M059J (cell line): ENCODE results near the gene UNC50. TPM values are rescaled to one million over a fixed set of nuclear protein-coding genes. Genes with fewer than 3 reads are reported as not detected.
"Not testable (repeated sequence)": the region's sequence is repeated elsewhere in the genome, so short reads cannot be mapped to it uniquely, and the experiment has no call there.

ENCODE experiments used
- DNase-seq: peaks from one replicate; pipeline ENCODE4 v3.0.0-alpha.2; 2012; ENCODE audit warnings: low read depth
- total RNA-seq: library from RNA; depleted of rRNA; stranded (reverse); fragments of >200 nt; shearing (Covaris generic); gene quantifications from 2 replicates; pipeline ENCODE4 v1.2.3, GENCODE V29; 2014

The UNC50 gene
- total RNA-seq, 1 experiment from 2014 or later: 63.3 TPM

DNA sequence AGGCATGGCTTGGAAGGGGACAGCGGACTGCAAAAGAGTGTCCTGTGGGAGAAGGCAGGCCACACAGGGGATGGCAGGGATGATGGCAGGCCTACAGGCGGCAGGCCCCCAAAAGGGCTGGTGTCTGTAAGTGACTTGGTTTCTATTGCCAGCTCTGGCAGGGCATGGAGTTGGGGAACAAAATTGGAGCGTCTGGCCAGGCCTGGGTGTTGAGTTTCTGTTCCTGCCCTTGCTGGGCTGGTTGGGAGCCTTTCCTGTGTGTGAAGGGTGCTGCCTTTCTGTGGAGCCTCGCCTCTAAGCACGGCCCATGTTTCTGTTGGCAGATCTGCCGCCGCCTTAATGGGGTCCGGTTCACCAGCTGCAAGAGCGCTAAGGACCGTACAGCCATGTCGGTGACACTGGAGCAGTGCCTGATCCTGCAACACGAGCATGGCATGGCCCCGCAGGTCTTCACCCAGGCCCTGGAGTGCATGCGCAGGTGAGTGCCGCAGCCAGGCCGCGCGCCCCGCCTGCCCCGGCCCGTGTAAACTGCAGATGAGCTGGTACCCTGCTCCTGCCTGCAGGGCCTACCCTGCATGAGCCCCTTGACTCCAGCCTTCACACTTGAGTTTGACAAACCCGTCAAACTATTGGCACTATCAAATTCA is 31.6 kb upstream of the UNC50 start:
- DNase-seq: no peak

DNA sequence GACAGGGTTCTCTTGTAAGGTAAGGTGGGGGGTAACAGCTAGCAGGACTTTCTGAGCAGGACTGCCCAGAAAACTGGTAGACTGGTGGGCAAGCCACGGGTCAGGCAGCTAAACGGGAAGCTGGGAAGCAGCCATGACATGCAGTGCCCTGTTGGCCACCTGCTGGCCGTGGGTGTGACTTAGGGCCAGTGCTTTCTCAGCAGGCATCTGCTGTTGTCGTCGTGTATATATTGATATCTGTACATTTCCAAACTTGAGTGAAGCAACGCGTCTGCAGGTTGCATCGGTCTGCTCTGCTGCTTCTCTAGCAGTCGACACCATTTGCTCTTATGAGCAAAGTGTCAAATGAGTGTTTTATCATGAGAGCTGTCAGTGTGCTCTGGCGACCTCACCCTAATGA is 31.1 kb upstream of the UNC50 start:
- DNase-seq: no peak

DNA sequence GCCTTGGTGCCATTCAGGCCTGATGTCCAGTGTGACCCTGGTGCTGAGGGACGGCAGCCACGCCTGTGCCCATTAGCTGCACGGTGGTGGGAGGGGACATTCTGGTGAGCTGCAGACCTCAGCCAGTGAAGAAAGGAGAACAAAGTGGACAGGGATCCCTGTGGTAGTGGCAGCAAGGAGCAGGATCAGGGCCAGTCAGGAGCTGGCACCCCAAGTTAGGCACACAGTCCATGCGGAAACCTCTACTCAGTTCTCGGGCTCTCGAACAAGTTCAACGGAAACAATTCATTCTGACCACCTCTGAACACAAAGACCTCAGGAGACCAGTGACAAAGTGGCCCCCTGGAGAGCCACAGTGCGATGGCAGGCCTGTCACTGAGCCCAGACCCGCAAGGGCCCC is 30.2 kb upstream of the UNC50 start:
- no peak for DNase-seq

DNA sequence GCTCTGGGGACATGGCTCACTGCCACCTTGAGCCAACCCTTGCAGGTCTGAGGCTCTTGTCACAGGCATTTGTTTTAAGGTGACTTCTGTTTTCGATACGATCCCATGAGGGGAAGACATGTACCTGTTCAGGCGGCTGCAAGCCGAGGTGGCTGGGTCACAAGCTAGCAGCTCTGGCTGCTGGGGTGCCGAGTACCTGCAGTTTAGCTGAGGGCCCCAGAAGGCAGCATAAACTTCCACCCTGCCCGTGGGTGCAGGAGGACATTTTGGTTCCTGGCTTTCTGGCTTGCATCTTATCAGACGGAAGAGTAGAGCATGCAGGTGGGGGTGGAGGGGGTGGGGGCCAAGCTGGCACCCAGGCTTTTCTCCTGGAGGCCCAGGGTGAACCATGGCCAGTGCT is 28.5 kb upstream of the UNC50 start:
- no peak for DNase-seq

DNA sequence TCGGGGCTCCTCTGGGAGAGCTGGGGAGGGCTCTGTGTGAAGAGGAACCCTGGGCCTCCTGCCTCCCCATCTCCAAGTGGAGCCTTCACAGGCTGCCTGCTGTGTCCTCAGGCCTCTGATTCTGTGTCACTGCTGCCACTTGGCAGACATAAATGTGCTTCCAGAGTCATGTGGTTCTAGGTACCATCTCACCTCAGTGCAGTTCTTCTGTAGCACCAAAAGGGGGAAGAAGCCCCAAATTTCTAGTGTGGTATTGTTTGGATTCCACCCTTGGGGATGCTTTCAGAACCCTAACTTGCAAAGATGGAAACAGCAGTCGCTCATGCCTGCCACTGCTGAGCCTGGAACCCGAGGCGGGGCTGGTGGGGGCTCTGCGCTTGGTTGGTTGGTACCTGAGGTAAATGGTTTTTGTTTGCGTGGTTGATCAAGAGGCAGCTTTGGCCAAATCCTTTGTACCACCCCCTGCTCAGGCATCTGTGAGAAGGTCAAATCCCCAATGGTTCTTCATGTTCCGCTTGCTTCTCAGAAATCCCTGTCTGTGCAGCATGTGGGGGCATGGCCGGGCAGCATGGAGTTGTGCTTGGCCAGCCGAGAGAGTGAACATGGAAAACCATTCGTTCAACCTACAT is 27.6 kb upstream of the UNC50 start:
- DNase-seq: no peak

DNA sequence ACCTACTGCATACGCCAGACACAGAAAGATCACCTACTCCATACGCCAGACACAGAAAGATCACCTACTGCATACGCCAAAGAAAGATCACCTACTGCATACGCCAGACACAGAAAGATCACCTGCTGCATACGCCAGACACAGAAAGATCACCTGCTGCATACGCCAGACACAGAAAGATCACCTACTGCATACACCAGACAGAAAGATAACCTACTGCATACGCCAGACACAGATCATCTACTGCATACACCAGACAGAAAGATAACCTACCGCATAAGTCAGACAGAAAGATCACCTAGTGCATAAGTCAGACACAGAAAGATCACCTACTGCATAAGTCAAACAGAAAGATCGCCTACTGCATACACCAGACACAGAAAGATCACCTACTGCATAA is 25.9 kb upstream of the UNC50 start:
- DNase-seq: no peak

DNA sequence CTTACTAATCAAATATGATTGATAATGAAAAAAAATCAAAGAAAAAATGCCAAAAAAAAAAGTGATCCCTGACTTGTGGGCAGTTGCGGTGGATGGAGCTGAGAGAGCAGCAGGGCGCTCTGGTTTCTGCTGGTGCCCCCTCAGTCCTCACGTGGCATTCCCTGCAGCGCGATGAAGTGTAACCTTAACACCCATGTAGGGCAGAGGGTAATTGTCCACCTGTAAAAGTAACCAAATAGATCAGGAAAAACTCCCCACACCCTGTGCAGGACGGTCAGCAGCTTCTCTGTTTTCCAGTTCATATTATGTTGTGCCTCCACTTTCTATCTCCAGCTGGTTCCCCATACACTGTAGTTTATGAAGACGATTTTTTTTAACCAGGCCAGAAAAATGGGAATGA is 25.1 kb upstream of the UNC50 start:
- no peak for DNase-seq

DNA sequence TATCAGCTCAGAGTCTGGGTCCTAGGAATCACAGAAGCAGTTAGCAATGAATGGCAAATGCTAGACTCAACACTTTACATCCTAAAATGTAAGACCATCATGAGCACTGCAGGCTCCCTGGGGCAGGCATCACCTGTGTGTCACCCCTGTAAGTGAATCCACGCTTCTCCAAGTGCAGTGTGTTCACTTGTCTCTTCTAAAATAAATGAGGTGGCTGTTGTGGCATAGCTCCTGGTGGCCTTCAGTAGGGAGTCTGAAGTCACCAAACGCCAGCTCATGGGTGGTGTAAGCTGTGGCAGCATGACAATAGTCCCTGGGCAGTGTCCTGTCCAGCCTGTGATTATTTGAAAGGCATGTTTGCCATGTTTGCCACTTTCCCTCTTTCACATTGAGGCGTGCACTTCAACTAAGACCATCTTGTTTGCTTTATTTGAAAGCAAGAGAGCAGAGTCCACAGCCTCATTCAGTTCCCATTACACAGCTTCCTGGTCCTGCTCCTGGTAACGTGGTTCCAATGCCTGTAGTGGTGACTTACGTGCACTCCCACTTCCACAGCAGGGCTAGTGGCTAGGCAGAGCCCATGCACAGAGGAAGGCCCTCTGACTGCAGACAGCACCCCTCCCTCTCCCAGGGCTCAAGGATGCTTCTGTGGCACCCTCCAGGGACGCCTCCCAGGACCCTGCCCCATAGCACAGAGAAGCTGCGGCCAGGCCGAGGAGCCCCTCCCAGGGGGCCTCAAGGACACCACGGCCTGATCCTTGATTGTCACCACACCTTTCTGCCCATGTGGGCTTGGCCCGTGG is 24.4 kb upstream of the UNC50 start:
- no peak for DNase-seq

DNA sequence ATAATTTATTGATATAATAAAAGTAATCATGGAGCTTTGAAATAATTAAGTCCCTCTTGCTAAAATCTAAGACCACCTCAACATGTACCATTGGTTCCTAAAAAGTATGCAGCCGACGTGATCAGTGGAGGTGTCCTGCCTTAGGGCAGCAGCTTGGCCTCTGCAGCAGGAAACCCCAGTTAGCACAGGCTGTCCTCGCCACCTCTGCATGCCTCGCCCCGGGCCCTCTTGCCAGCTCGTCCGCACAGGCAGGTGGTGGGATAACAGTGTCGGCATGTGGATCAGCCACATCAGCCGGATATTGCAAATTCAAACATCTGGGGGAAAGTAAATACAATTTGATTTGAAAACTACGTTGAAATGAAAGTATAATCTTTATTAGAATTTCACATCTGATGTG is 23.0 kb upstream of the UNC50 start:
- no peak for DNase-seq

DNA sequence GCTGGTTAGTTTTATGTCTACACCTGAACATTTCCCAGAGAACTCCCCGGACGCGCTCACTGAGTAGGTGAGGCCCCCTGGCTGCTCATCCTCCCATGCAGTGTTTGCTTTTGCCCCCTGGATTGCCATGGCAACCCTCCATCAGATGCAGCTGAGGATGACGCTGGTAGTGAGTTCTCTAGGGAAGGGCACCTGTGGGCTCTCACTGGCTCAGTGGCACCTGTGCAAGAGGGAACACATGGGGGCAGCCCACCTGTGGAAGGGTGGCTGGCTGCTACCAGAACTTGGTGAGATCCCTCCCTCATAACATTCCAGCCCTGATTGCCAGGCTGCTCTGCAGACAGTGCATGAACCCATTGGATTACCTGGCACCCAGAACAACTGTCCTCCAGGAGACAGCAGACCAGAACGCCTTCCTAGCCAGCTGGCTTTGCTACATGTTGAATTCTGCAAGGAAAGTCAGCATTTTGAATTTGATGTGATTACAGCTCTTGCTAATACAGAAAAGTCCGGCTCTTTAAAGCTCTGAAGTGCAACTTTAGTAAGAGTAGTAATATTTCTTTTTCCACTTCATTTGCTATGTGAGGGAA is 21.7 kb upstream of the UNC50 start:
- DNase-seq: no peak

DNA sequence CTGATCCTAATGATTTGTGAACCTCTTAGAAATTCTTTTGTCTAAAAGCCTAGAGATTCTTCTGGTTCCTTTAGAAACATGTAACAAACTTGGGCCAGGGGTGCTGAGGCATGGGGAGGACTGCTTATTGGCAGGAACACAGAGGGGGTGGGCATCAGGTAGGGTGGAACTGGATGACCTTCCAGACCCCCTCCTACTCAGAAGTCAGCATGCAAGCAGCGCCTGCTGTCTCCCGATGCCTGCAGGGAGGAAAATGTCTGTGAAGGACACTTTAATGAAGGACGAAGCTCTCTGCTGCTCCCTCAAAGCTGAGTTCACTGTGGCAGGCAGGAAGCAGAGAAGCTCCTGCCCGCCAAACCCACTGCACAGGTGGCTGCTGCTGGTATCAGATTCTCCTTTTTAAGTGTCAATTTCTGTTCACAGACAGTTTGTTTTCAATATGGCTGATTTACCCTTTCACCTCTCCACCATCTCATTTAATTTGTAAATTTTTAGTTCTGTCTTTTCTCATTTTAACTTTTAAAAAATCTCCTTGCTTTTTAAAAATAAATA is 19.4 kb upstream of the UNC50 start:
- DNase-seq: no peak

DNA sequence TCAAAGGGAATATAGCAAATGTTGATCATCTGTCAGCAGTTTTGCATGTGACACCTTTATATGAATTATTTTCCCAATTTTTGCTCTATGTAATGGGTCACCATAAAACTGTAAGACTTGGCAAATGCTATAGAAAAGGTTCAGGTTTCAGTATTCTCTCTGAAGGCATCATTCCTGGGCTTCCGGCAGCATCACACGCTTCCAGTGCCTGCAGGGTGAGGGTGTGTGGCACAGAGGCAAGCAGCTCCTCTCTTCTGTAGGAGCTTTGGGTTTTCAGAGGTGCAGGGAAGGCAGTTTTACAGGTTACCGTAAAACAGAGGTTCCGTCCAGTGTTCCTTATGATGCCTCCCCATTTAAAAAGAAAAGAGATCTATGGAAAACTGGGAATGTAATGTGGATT is 18.9 kb upstream of the UNC50 start:
- no peak for DNase-seq

DNA sequence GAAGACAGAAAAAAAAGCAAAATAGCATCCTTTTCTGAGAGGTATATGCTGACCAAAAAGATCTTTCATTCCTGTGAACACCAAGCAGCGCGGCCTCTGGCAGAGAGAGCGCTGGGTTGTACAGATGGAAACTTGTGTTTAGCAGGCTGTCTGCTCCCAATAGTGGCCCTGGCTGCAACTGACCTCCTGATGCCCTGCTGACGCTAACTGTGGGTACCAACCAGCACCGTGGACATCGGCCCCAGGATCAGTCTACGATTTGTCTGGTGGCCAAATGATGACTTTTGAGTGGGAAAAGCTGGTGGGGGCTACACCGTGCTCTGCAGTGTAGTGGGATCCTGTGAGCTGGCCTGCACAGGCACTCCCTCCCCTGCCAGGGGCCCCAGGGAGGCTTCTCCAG is 15.8 kb upstream of the UNC50 start:
- no peak for DNase-seq

DNA sequence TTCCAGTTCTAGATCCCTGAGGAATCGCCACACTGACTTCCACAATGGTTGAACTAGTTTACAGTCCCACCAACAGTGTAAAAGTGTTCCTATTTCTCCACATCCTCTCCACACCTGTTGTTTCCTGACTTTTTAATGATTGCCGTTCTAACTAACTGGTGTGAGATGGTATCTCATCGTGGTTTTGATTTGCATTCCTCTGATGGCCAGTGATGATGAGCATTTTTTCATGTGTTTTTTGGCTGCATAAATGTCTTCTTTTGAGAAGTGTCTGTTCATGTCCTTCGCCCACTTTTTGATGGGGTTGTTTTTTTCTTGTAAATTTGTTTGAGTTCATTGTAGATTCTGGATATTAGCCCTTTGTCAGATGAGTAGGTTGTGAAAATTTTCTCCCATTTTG is 13.7 kb upstream of the UNC50 start:
- not testable (repeated sequence) for DNase-seq

DNA sequence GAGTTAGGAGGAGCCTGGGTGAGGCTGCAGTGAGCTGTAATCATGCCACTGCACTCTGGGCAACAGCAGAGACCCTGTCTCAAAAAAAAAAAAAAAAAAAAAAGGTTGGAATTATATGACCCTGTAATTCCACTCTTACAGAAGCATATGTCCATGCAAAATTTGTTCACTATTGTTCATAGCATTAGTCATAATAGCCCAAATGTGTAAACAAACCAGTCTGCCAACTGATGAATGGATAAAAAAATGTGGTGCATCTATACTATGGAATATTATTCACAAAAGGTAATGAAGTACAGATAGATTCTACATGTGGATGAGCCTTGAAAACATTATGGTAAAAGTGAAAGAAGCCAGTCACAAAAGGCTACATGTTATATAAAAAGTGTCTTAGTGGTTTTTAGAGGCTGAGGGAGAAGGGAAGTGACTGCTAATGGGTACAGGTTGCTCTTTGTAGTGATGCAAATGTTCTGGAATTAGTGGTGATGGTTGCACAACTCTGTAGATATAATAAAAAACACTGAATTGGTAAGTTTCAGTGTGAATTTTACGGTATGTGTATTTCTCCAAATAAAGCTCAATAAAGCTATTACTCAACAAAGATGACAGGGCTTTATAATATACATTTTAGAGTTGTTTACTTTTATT is 9.5 kb upstream of the UNC50 start:
- peak; percentile 40 for DNase-seq

DNA sequence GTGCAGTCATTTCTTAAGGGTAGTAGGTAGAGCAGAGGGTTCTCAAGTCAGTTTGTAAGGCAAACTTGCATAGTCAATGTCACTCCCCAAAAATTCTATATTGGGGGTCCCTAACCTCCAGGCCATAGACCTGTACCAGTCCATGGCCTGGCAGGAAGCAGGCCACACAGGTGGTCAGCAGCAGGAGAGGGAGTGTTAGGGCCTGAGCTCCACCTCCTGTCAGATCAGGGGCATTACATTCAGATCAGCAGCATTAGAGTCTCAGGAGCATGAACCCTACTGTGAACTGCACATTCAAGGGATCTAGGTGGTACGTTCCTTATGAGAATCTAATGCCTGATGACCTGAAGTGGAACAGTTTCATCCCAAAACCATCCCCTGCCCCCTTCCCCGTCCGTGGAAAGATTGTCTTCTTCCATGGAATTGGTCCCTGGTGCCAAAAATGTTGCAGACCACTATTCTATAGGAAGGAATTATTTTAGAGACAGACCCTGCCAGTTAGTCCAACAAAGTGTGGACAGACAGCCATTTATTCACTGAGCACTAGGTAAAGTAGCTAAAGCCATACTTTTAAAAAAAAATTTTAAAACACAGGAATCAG is 6.8 kb upstream of the UNC50 start:
- peak; percentile 51 for DNase-seq

DNA sequence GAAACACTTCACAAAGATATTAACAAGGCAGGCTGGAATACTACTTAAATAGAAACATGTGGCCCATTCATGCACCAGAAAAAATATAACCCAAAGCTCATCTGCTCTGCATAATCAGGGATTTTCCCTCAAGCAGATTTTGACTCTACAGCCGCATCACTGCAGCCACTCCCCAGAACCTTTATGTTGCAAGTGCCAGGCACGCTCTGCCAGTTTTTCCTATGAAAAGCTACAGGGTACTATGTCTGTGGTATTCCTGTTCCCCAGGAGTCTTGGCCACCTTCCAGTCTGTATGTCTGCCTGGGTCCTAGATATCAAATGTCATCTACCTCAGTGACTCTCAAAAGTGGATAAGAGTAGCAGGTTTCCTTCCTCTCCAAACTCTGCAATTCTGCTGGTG is 3.8 kb upstream of the UNC50 start:
- no peak for DNase-seq

DNA sequence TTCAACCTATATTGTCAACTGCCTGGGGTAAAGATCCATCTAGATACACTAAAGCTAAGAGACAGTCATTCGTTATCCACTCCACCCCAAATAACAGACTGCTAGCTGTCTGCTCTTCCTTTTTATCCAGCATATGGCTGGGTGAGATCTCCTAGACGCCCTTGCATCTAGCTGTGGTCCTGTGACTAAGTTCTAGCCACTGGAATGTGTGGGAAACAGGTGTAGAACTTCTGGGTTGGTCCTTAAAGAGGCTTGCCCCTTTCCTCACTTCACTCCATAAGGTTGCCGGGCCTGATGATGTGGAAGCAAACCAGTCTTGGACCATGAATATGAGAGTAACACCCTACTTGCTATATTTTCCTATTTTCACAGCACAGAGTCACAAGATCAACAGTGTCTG is 3.3 kb upstream of the UNC50 start:
- no peak for DNase-seq

DNA sequence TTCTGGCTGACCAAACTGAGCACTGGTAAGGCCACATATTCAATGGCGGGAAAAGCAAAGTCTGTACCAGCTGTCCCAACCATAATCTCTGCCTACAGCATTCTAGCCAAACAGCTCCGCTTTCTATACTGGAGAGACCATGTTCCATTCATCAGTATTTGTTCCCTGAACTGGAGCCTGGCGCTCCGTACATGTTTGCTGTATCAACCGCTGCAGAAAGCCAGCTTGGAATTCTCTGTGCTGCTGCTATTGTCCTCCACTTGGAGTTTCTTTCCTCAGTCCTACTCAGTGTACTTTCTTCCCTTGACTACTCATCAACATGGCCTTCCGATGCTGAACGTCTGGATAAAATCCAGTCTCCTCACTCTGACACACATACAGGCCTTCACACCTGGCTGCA is 2.0 kb upstream of the UNC50 start:
- DNase-seq: no peak

DNA sequence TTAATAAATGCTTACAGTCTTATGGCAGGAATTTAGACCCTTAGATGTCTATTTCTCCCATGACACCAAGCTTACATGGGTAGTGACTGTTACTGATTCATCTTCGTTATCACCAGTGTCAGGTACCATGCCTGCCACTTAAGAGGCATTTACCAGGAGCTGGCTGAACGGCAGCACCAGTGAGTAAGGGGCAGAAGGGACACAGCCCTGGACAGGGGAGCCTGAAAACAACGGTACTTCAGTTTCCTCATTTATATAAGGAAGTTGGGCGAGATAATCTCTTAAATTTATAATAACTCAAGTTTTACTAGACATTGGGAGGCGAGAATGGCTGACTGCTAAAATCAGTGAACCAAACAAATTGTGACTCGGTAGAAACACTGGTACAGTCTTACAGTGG is 1.3 kb upstream of the UNC50 start:
- no peak for DNase-seq

DNA sequence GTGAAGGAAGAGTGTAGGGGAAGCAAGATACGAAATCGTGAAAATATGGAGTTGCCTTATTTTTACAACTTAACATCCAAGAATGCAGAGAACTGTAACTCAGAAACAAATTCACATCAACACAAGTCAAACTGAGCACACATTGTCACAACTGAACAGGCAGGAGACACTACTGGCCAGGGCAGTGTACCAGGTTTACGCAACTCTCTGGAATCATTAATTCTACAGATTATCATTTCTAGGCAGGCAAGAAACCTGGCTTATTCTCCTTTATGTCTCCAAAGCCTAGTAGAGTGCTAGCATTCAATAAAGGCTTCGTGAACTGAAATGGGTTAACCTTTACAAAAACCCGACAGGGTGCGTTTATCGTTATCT is 661 bp upstream of the UNC50 start:
- DNase-seq: no peak
